Spleen (tissue), 11 donors: ENCODE data around the gene MYO18A. TPM values are rescaled to one million over a fixed set of nuclear protein-coding genes. Genes with fewer than 3 reads are reported as not detected.

Experiments used
- DNase-seq: peaks from one replicate; pipeline ENCODE4 v3.0.0-alpha.2; 2020
- H3K27ac ChIP-seq, 8 donors: fragments of 200-600 bp; sonication (generic) in 7 of 8; 1 replicate in 4 of 8; 2 replicates in 4 of 8; pipeline versions ENCODE4 v1.5.0 to v1.8.0; 2016 to 2021; ENCODE audit warnings: inconsistent platforms in 4 of 8, mild to moderate bottlenecking in 4 of 8, moderate library complexity in 1 of 8
- H3K27me3 ChIP-seq, 7 donors: fragments of 200-600 bp; sonication (generic) in 6 of 7; replicated peaks in 1 of 7; 1 replicate in 4 of 7; 2 replicates in 3 of 7; pipeline versions ENCODE4 v1.5.0 to v1.8.0; 2016 to 2021; ENCODE audit warnings: inconsistent platforms in 3 of 7, mild to moderate bottlenecking in 1 of 7
- H3K36me3 ChIP-seq, 6 donors: fragments of 200-600 bp; sonication (generic) in 5 of 6; 1 replicate in 4 of 6; 2 replicates in 2 of 6; pipeline versions ENCODE4 v1.5.0 to v1.8.0; 2016 to 2021; ENCODE audit warnings: inconsistent platforms in 2 of 6
- H3K4me1 ChIP-seq, 6 donors: fragments of 200-600 bp; sonication (generic) in 5 of 6; 1 replicate in 3 of 6; 2 replicates in 3 of 6; pipeline versions ENCODE4 v1.5.0 to v1.8.0; 2016 to 2021; ENCODE audit warnings: inconsistent platforms in 3 of 6
- H3K4me3 ChIP-seq, 8 donors: fragments of 200-600 bp; sonication (generic) in 7 of 8; 1 replicate in 4 of 8; 2 replicates in 4 of 8; pipeline versions ENCODE4 v1.5.0 to v1.8.0; 2016 to 2021; ENCODE audit warnings: inconsistent platforms in 4 of 8, mild to moderate bottlenecking in 4 of 8, moderate library complexity in 2 of 8
- H3K9me3 ChIP-seq, 8 donors: fragments of 200-600 bp; sonication (generic) in 7 of 8; 1 replicate in 4 of 8; 2 replicates in 4 of 8; pipeline versions ENCODE4 v1.5.0 to v1.8.0; 2016 to 2021; ENCODE audit warnings: inconsistent platforms in 4 of 8
- POLR2A ChIP-seq, 3 donors: fragments of 450-650 bp; IDR thresholded peaks; one replicate each; pipeline ENCODE4 v1.5.1; 2017; ENCODE audit warnings: antibody characterized with exemption in 3 of 3, mild to moderate bottlenecking in 1 of 3
- POLR2AphosphoS5 ChIP-seq, 3 donors: sonication (generic); formaldehyde crosslinking; IDR thresholded peaks; one replicate each; pipeline ENCODE4 v1.5.1; 2017; ENCODE audit warnings: antibody characterized with exemption in 3 of 3
- WGBS, 5 donors: extraction: QIAGEN DNeasy Blood & Tissue Kit in 3 of 5; methylation state at CpG; one replicate each; pipeline versions ENCODE4 v1.1.5 to v1.1.7; 2013 to 2018; 5-methylcytosine and 5-hydroxymethylcytosine counted together
- intact Hi-C: fragments of 100-400 bp; cut with DNase I; formaldehyde crosslinking; loops from one replicate; pipeline ENCODE4 v1.15.0; 2023; ENCODE audit warnings: low total_unique reads
- polyA plus RNA-seq, 3 donors: library from polyadenylated mRNA; stranded (reverse); fragments of 200-250 nt; gene quantifications; one replicate each; pipeline ENCODE4 v1.2.1, GENCODE V29; 2013
- total RNA-seq, 7 donors: library from RNA; depleted of rRNA in 3 of 7; stranded (reverse); fragments of >200 nt in 3 of 7; fragmentation: NEBNext Ultra II Directional in 4 of 7; extraction: Animal tissue kit (Norgen Biotek cat#: 25700) in 4 of 7; gene quantifications; one replicate each; pipeline versions ENCODE4 v1.1.0 to v1.2.1, GENCODE V29; 2016 to 2021
- TF ChIP-seq, protein P1 (sequence below), 11 experiments: fragments of 200-600 bp in 7 of 11; fragments of 450-650 bp in 4 of 11; sonication (generic) in 4 of 11; IDR thresholded peaks in 8 of 11; conservative IDR thresholded peaks in 3 of 11; 1 replicate in 7 of 11; 2 replicates in 4 of 11; pipeline versions ENCODE4 v1.4.0 to v1.8.0; 2016 to 2021; ENCODE audit warnings: antibody characterized with exemption in 11 of 11, inconsistent platforms in 4 of 11, mild to moderate bottlenecking in 1 of 11
- donor health status: healthy with polysubstance abuse.
- donor health status: DM: no; HTN: no; CAD: no; lungs with moderate emphysema.
- donor health status: DM: no; HTN: no; CAD: no.
- donor health status: Bipolar disorder and iron deficiency.
- donor health status: healthy.
- donor health status: DM: no; HTN: no; CAD: no.
- donor health status: DM: yes; HTN: yes; CAD: no.

Gene MYO18A
- total and polyA plus RNA-seq, 10 donors: 24.2 to 114 (median 68.0) TPM

DNA sequence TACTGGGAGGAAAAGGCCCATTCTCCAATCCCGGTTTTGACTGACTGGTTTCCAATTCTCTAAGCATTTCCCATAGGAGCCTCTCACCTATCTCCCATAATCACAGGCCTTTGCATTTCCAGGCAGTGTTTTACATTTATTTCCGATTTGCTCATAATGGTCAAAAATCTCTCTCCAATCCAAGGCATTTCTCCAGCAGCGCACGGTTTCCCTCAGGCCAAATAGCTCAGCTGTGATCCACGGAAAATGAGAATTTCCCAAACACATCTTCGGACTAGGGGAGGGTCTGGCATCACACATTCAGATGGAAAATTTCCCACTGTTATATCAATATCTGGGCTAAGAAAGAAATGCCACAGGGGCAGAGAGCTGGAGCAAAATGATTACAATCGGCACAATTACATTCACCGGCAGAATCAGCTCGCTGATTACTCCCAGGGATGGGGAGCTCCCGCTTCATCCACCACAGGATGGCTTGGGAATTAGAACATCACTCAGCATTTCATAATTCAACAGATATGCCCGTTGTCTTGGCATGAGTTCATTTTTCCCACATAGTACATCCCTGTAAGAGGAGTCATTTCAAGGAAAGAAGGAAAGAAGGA lies 130.6 kb downstream of the MYO18A start:
- H3K4me3 ChIP-seq: no peak overlapping the region
- intact Hi-C loops: no loop called here
- WGBS, 5 donors: 82 to 89% (median 88%) methylated on average over 11 of the region's 11 CpGs

GRCh38 chr17:29048440-29049368 lies 131.5 kb downstream of the MYO18A start:
- H3K36me3 ChIP-seq: no peaks in the 10 kb centered on the region
- no peaks in the 10 kb centered on the region for H3K27me3 ChIP-seq
- H3K27ac ChIP-seq: no peak overlapping the region
- no peak for TF ChIP-seq POLR2A (IDR thresholded peaks at IDR 0.05)
- no peak for TF ChIP-seq POLR2AphosphoS5 (IDR thresholded peaks at IDR 0.05)
- TF ChIP-seq, protein P1, sequence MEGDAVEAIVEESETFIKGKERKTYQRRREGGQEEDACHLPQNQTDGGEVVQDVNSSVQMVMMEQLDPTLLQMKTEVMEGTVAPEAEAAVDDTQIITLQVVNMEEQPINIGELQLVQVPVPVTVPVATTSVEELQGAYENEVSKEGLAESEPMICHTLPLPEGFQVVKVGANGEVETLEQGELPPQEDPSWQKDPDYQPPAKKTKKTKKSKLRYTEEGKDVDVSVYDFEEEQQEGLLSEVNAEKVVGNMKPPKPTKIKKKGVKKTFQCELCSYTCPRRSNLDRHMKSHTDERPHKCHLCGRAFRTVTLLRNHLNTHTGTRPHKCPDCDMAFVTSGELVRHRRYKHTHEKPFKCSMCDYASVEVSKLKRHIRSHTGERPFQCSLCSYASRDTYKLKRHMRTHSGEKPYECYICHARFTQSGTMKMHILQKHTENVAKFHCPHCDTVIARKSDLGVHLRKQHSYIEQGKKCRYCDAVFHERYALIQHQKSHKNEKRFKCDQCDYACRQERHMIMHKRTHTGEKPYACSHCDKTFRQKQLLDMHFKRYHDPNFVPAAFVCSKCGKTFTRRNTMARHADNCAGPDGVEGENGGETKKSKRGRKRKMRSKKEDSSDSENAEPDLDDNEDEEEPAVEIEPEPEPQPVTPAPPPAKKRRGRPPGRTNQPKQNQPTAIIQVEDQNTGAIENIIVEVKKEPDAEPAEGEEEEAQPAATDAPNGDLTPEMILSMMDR (IDR thresholded peaks at IDR 0.05 in 8 of 11, conservative IDR thresholded peaks at IDR 0.05 in 3 of 11): no peak
- no peak for DNase-seq
- H3K4me1 ChIP-seq: peaks cover 0 to 17% (median 5%) of the 10 kb centered on the region in 6 donors
- WGBS, 5 donors: 71 to 77% (median 73%) methylated on average over 10 of the region's 10 CpGs
- no peaks in the 10 kb centered on the region for H3K9me3 ChIP-seq
- intact Hi-C loops: no loop called here
- no peak overlapping the region for H3K4me3 ChIP-seq

More for the DNA sequence above, 130.6 kb downstream of the MYO18A start:
- no peak overlapping the region for H3K27ac ChIP-seq
- DNase-seq: no peak
- H3K4me1 ChIP-seq: peaks cover 0 to 12% (median 0%) of the 10 kb centered on the region in 6 donors
- no peaks in the 10 kb centered on the region for H3K36me3 ChIP-seq
- H3K27me3 ChIP-seq: no peaks in the 10 kb centered on the region
- no peak for TF ChIP-seq POLR2AphosphoS5 (IDR thresholded peaks at IDR 0.05)
- TF ChIP-seq POLR2A (IDR thresholded peaks at IDR 0.05): no peak
- TF ChIP-seq, protein P1 (IDR thresholded peaks at IDR 0.05 in 8 of 11, conservative IDR thresholded peaks at IDR 0.05 in 3 of 11): no peak
- no peaks in the 10 kb centered on the region for H3K9me3 ChIP-seq

- Histone ChIP-seq H3K27me3 (no peaks in the 10 kb centered on the region), H3K27ac (no peak overlapping the region), H3K4me1 (peaks cover 14 to 40% (median 23%) of the 10 kb centered on the region in 6 donors), H3K4me3 (no peak overlapping the region), H3K9me3 (no peaks in the 10 kb centered on the region), H3K36me3 (no peaks in the 10 kb centered on the region)
- no peak for DNase-seq
- intact Hi-C loops: no loop called here
- TF ChIP-seq POLR2AphosphoS5 (IDR thresholded peaks at IDR 0.05): no peak
- TF ChIP-seq, protein P1 (IDR thresholded peaks at IDR 0.05 in 8 of 11, conservative IDR thresholded peaks at IDR 0.05 in 3 of 11): no peak
- TF ChIP-seq POLR2A (IDR thresholded peaks at IDR 0.05): no peak
- 71 to 87% (median 83%) methylated on average over 5 of the region's 5 CpGs for WGBS, 5 donors
These were observed 133.7 kb downstream of the MYO18A start for GRCh38 chr17:29046473-29046839.
